Upper lobe of right lung (tissue), 1 donor: ENCODE data around the gene PM20D1. TPM values are rescaled to one million over a fixed set of nuclear protein-coding genes. Genes with fewer than 3 reads are reported as not detected.

Source experiments
- ATAC-seq: fragments of 200-7000 bp; cut with Tn5 transposase; one replicate; pipeline ENCODE4 v1.9.1; 2020; ENCODE audit warnings: mild to moderate bottlenecking, moderate library complexity
- DNase-seq: peaks from one replicate; pipeline ENCODE4 v3.0.0-alpha.2; 2020
- H3K27ac ChIP-seq: fragments of 200-600 bp; one replicate; pipeline ENCODE4 v1.8.0; 2022
- H3K27me3 ChIP-seq: fragments of 200-600 bp; one replicate; pipeline ENCODE4 v1.8.0; 2022; ENCODE audit warnings: mild to moderate bottlenecking
- H3K36me3 ChIP-seq: fragments of 200-600 bp; one replicate; pipeline ENCODE4 v1.8.0; 2022
- H3K4me1 ChIP-seq: fragments of 200-600 bp; one replicate; pipeline ENCODE4 v1.8.0; 2022
- H3K4me3 ChIP-seq: fragments of 200-600 bp; one replicate; pipeline ENCODE4 v1.8.0; 2022; ENCODE audit warnings: mild to moderate bottlenecking
- H3K9me3 ChIP-seq: fragments of 200-600 bp; one replicate; pipeline ENCODE4 v1.8.0; 2022
- CTCF ChIP-seq: fragments of 200-600 bp; IDR thresholded peaks from one replicate; pipeline ENCODE4 v1.8.0; 2022; ENCODE audit warnings: antibody characterized with exemption
- intact Hi-C: fragments of 100-400 bp; cut with DNase I; formaldehyde crosslinking; loops from one replicate; pipeline ENCODE4 v1.11.0; 2022
- total RNA-seq: library from RNA; stranded (reverse); fragmentation: NEBNext Ultra II Directional; extraction: Animal tissue kit (Norgen Biotek cat#: 25700); gene quantifications from one replicate; pipeline ENCODE4 v1.2.1, GENCODE V29; 2021
- donor health status: DM: no; HTN: yes; CAD: no; lungs with severe emphysema.

PM20D1 gene
- total RNA-seq, 1 donor from 2014 or later: 0.72 TPM

GRCh38 chr1:205787287-205787916, 62.5 kb downstream of the PM20D1 start:
- H3K27me3 ChIP-seq: no peaks in the 10 kb centered on the region
- no peaks in the 10 kb centered on the region for H3K4me1 ChIP-seq
- ATAC-seq (no peak), DNase-seq (no peak)
- H3K36me3 ChIP-seq: peaks cover 15% of the 10 kb centered on the region
- no peak for TF ChIP-seq CTCF
- intact Hi-C loops: no loop called here
- no peak overlapping the region for H3K4me3 ChIP-seq
- H3K27ac ChIP-seq: no peak overlapping the region
- H3K9me3 ChIP-seq: no peaks in the 10 kb centered on the region

- Histone ChIP-seq H3K4me1 (no peaks in the 10 kb centered on the region), H3K27ac (no peak overlapping the region), H3K9me3 (no peaks in the 10 kb centered on the region), H3K4me3 (no peak overlapping the region), H3K27me3 (no peaks in the 10 kb centered on the region), H3K36me3 (peaks cover 12% of the 10 kb centered on the region)
- intact Hi-C loops: no loop called here
- DNase-seq (no peak), ATAC-seq (no peak)
- TF ChIP-seq CTCF: no peak
Measured at GRCh38 chr1:205786601-205787000, 63.3 kb downstream of the PM20D1 start.

- intact Hi-C loops: no loop called here
- no peak for ATAC-seq
- no peaks in the 10 kb centered on the region for H3K4me1 ChIP-seq
Measured at GRCh38 chr1:205785446-205785845, 64.5 kb downstream of the PM20D1 start.

GRCh38 chr1:205783904-205784303, 66.0 kb downstream of the PM20D1 start:
- Histone ChIP-seq H3K9me3 (no peaks in the 10 kb centered on the region), H3K36me3 (no peaks in the 10 kb centered on the region), H3K27ac (no peak overlapping the region), H3K4me1 (no peaks in the 10 kb centered on the region), H3K27me3 (no peaks in the 10 kb centered on the region), H3K4me3 (no peak overlapping the region)
- ATAC-seq (no peak), DNase-seq (no peak)
- TF ChIP-seq CTCF: no peak
- intact Hi-C loops: no loop called here

More at GRCh38 chr1:205785446-205785845, 64.5 kb downstream of the PM20D1 start:
- Histone ChIP-seq H3K9me3 (no peaks in the 10 kb centered on the region), H3K36me3 (peaks cover 1% of the 10 kb centered on the region), H3K27ac (no peak overlapping the region), H3K4me3 (no peak overlapping the region), H3K27me3 (no peaks in the 10 kb centered on the region)
- no peak for DNase-seq
- TF ChIP-seq CTCF: no peak

DNA sequence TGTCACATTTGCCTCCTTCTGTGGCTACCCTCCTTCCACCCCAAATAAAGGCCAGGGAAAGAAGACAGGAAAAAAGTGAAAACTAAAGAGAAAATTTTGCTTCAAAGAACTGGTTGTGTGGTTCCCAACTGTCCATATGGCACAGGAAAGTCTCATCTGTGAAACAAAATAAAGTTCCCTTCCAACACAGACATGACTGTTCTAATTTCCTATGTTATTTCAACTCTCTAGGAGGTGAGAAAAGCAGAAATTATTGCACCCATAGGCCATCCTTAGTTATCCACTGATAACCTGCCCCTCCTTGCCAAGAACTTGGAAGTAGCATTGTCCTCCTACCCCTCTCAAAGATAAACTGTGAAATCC, 66.5 kb downstream of the PM20D1 start:
- H3K36me3 ChIP-seq: no peaks in the 10 kb centered on the region
- H3K27ac ChIP-seq: no peak overlapping the region
- H3K4me3 ChIP-seq: no peak overlapping the region
- DNase-seq: no peak
- no peaks in the 10 kb centered on the region for H3K4me1 ChIP-seq
- no peaks in the 10 kb centered on the region for H3K27me3 ChIP-seq
- intact Hi-C loops: no loop called here
- ATAC-seq: no peak
- no peaks in the 10 kb centered on the region for H3K9me3 ChIP-seq
- no peak for TF ChIP-seq CTCF
